Activated CD4-positive, CD25-positive, alpha-beta regulatory T cell treated with anti-CD3 and anti-CD28 coated beads, Interleukin-2, amount 50 U/mL, for 16 hours (primary cell): Measurements from ENCODE around the gene VAV1.
A peak's percentile ranks its signal among the peaks of the same experiment; 100 is the strongest.
"Not testable (repeated sequence)": the region's sequence is repeated elsewhere in the genome, so short reads cannot be mapped to it uniquely, and the experiment has no call there.

Experiments used
- DNase-seq: peaks from one replicate; pipeline ENCODE4 v3.0.0-alpha.2; 2020; ENCODE audit warnings: low read depth, low spot score

VAV1 gene

DNA sequence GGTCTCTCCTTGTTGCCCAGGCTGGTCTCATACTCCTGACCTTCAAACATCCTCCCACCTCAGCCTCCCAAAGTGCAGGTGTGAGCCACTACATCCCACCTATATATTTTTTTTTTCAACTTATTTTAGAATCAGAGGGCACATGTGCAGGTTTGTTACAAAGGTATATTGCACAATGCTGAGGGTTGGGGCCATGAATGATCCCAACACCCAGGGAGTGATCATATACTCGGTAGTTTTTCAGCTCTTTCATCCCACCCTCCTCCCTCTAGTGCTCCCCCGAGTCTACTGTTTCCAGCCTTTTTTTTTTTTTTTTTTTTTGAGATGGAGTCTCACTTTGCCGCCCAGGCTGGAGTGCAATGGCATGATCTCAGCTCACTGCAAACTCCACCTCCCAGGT lies 76.5 kb downstream of the VAV1 start:
- no peak for DNase-seq

DNA sequence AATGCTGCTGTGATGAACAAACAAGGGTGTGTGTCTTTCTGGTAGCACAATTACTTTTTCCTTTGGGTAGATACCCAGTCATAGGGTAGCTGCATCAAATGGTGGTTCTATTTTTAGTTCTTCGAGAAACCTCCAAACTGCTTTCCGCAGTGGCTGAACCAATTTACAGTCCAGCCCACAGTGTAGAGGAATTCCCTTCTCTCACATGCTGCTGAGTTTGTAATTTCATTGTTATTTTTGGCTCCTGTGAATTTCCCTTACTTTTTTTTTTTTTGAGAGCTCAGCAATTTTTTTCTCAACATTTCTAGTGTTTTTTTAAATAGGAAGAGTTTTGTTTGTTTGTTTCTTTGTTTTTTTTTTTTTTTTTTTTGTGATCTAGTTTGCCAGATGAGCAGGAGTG lies 77.4 kb downstream of the VAV1 start:
- DNase-seq, result no peak

DNA sequence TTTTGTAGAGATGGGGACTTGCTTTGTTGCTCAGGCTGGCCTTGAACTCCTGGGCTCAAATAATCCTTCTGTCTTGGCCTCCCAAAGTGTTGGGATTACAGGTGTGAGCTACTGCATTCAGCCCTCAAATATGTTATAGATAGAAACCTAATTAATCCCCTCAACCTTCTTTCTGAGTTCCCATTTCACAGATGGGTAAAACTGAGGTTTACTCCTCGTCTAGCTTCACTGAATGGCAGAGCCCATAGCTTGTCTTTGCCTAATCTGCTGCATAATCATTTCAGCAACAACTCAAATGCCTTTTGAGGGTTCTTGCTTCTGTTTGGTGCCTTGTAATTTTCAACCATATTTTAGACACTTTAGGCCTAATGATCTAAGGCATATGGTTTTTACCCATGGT lies 78.9 kb downstream of the VAV1 start:
- no peak for DNase-seq

- no peak for DNase-seq
These were observed 79.5 kb downstream of the VAV1 start for GRCh38 chr19:6852001-6852400.

DNA sequence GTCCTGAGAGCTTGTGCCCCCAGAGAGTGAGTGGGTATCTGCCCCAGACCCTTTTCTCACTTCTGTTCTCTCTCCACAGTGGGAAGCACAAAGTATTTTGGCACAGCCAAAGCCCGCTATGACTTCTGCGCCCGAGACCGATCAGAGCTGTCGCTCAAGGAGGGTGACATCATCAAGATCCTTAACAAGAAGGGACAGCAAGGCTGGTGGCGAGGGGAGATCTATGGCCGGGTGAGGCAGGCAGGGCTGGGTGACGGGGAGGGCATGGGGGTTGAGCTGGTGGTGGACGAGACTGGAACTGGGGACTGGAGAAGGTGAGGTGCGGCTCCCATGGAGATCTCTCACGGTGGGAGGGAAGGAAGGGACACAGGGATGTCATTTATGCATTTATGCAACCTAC lies 81.4 kb downstream of the VAV1 start:
- DNase-seq, result no peak

- no peak for DNase-seq
These were observed 82.2 kb downstream of the VAV1 start for GRCh38 chr19:6854758-6855157.

GRCh38 chr19:6856749-6857372 lies 84.4 kb downstream of the VAV1 start:
- no peak for DNase-seq

GRCh38 chr19:6861683-6862286 lies 89.3 kb downstream of the VAV1 start:
- DNase-seq, result no peak

DNA sequence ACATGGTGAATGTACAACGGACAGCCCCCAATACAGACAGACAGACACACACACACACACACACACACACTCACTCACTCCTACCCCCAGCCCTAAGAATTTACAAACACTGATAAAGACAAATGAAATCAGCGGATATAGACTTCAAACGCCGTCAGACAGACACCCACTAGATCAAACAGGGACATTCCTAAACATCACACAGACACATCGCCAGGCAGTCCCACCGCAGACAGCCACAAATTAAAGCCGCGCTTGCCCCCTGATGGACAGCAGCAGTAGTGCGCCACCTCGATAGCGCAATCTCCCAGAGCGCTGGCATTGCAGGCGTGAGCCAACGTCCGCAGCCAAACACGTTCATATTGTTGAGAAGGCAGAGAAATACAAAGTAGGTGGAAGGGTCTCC lies 90.2 kb downstream of the VAV1 start:
- DNase-seq, result peak; percentile 73

- DNase-seq, result no peak
These were observed 91.9 kb downstream of the VAV1 start for GRCh38 chr19:6864325-6864940.

DNA sequence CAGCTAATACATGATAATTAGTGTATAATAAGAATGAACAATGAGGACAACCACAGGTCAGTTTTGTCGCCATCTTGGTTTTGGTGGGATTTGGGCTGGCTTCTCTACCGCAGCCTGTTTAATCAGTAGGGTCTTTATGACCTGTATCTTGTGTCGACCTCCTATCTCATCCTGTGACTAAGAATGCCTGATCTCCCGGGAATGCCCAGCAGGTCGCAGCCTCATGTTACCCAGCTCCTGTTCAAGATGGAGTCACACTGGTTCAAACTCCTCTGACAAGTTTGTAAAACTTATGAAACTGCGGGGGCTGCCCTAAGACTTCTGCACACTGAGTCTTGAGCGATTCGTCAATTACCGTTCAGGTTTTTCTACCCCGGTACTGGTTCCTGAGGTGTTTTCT lies 93.3 kb downstream of the VAV1 start:
- DNase-seq, result no peak

DNA sequence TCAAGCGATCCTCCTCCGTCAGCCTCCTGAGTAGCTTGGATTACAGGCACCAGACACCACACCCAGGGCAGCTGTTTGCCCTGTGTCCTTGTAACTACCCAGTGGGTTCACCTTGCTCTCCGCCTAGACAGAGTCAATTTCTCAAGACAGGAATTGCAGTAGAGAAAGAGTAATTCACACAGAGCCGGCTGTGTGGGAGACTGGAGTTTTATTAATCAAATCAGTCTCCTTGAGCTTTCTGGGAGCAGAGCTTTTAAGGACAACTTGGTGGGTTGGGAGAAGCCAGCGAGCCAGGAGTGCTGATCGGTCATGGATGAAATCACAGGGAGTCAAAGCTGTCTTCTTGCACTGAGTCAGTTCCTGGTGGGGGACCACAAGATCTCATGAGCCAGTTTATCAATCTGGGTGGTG lies 94.2 kb downstream of the VAV1 start:
- no peak for DNase-seq

GRCh38 chr19:6868351-6868750 lies 95.8 kb downstream of the VAV1 start:
- no peak for DNase-seq

DNA sequence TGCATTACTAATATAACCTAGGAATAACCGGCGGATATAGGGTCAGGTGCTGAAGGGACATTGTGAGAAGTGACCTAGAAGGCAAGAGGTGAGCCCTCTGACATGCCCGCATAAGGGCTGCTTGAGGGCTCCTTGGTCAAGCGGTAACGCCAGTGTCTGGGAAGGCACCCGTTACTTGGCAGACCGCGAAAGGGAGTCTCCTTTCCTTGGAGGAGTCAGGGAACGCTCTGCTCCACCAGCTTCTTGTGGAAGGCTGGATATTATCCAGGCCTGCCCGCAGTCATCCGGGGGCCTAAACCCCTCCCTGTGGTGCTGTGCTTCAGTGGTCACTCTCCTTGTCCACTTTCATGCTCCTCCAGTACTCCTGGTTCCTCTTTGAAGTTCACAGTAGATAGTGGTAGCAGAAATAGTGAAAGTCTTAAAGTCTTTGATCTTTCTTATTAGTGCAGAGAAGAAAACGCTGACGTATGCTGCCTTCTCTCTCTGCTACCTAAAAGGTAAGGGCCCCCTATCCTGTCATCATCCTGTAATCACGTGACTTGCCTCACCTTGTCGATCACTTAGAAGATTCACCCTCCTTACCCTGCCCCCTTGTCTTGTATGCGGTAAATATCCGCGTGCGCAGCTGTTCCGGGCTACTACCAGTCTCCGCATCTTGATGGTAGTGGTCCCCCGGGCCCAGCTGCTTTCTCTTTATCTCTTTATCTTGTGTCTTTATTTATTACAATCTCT lies 96.8 kb downstream of the VAV1 start:
- DNase-seq, result not testable (repeated sequence)

- DNase-seq, result no peak
These were observed 101.4 kb downstream of the VAV1 start for GRCh38 chr19:6873708-6874431.

DNA sequence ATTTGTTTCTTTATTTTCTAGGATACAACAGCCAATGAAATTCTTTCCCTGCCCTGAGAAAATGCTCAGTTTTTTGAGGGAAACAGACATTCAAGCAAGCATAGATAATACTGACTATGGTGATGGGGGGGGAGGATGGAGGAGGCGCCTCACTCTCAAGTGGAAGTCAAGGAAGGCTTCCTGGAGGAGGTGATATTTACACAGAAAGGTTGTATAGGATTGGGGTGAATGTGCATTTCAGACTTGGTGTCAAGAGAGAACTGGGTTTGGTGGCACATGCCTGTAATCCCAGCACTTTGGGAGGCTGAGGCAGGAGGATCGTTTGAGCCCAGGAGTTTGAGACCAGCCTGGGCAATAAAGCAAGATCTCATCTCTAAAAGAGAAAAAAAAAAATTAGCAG lies 102.7 kb downstream of the VAV1 start:
- no peak for DNase-seq

DNA sequence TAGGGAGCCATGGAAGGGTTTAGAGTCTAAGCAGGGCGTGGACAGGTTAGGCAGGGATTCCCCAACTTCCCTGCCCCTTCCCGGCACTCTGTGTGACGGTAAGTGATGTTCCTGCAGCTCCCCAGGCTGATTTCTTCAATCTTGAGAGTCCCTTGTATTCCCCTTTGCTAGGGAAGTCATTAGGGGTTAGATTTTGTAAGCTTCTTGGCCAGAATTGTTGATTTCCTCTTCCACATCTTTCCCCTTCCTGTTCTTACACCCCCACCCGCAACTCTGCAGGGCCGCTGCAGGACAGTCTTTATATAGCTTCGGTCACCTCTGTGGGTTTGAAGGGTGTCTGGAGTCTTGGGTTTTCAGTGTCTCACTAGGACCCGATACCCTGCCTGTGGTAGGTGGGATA lies 104.2 kb downstream of the VAV1 start:
- no peak for DNase-seq

- no peak for DNase-seq
These were observed 105.3 kb downstream of the VAV1 start for GRCh38 chr19:6877766-6878165.

- no peak for DNase-seq
These were observed 113.9 kb downstream of the VAV1 start for GRCh38 chr19:6886277-6886897.

GRCh38 chr19:6887316-6887715 lies 114.8 kb downstream of the VAV1 start, which contains the start of gene ADGRE1:
TSS of gene ADGRE1 (plus strand) at chr19:6887579. CDS start at chr19:6887609, 30 bp downstream.
- DNase-seq, result no peak

- no peak for DNase-seq
These were observed 116.5 kb downstream of the VAV1 start for GRCh38 chr19:6888967-6889366.
